H9 (cell line): ENCODE results near the gene DEUP1. TPM values are rescaled to one million over a fixed set of nuclear protein-coding genes. Genes with fewer than 3 reads are reported as not detected.
A peak's percentile ranks its signal among the peaks of the same experiment; 100 is the strongest.

ENCODE experiments used
- DNase-seq: peaks from one replicate; pipeline ENCODE4 v3.0.0-alpha.2; 2017
- H2AFZ ChIP-seq: one replicate; pipeline ENCODE4 v1.6.1; 2013; ENCODE audit warnings: mild to moderate bottlenecking, low read length, control low read depth, moderate library complexity
- H2AK5ac ChIP-seq: 2 replicates; pipeline ENCODE4 v1.6.1; 2013; ENCODE audit warnings: low read length, control low read depth, mixed read lengths; ENCODE audit not compliant: insufficient read length
- H2BK120ac ChIP-seq: one replicate; pipeline ENCODE4 v1.6.1; 2013; ENCODE audit warnings: low read depth, mild to moderate bottlenecking, low read length, control low read depth, inconsistent platforms; ENCODE audit not compliant: poor library complexity, severe bottlenecking
- H2BK12ac ChIP-seq: 2 replicates; pipeline ENCODE4 v1.6.1; 2013; ENCODE audit warnings: low read length, control low read depth, mixed read lengths, low read depth; ENCODE audit not compliant: insufficient read length
- H2BK15ac ChIP-seq: 2 replicates; pipeline ENCODE4 v1.6.1; 2013; ENCODE audit warnings: low read depth, low read length, control low read depth
- H2BK20ac ChIP-seq: one replicate; pipeline ENCODE4 v1.6.1; 2013; ENCODE audit warnings: low read depth, mild to moderate bottlenecking, low read length, control low read depth, inconsistent platforms; ENCODE audit not compliant: poor library complexity, severe bottlenecking
- H2BK5ac ChIP-seq: 2 replicates; pipeline ENCODE4 v1.6.1; 2013; ENCODE audit warnings: low read length, control low read depth, mixed read lengths; ENCODE audit not compliant: insufficient read length
- H3K14ac ChIP-seq: 2 replicates; pipeline ENCODE4 v1.6.1; 2013; ENCODE audit warnings: low read length, control low read depth; ENCODE audit not compliant: insufficient read depth
- H3K18ac ChIP-seq: 2 replicates; pipeline ENCODE4 v1.6.1; 2013; ENCODE audit warnings: low read depth, mild to moderate bottlenecking, mixed read lengths, low read length, control low read depth; ENCODE audit not compliant: insufficient read length
- H3K23ac ChIP-seq: 2 replicates; pipeline ENCODE4 v1.6.1; 2013; ENCODE audit warnings: low read length, control low read depth, mixed read lengths, low read depth; ENCODE audit not compliant: insufficient read length
- H3K23me2 ChIP-seq: 2 replicates; pipeline ENCODE4 v1.6.1; 2013; ENCODE audit warnings: low read depth, mild to moderate bottlenecking, mixed read lengths, low read length, control low read depth; ENCODE audit not compliant: insufficient read length, poor library complexity, severe bottlenecking
- H3K27ac ChIP-seq: 2 replicates; pipeline ENCODE4 v1.5.1; 2013; ENCODE audit warnings: low read length, control low read depth, mixed read lengths, low read depth; ENCODE audit not compliant: insufficient read length
- H3K27me3 ChIP-seq: 2 replicates; pipeline ENCODE4 v1.6.1; 2013; ENCODE audit warnings: low read length, control low read depth, inconsistent platforms; ENCODE audit not compliant: insufficient read depth
- H3K4ac ChIP-seq: 2 replicates; pipeline ENCODE4 v1.6.1; 2013; ENCODE audit warnings: low read depth, mild to moderate bottlenecking, control low read depth, inconsistent platforms, low read length, moderate library complexity
- H3K4me1 ChIP-seq: 2 replicates; pipeline ENCODE4 v1.6.1; 2013; ENCODE audit warnings: low read length, control low read depth, inconsistent platforms; ENCODE audit not compliant: insufficient read depth
- H3K4me2 ChIP-seq: 2 replicates; pipeline ENCODE4 v1.6.1; 2013; ENCODE audit warnings: low read length, control low read depth, mixed read lengths; ENCODE audit not compliant: insufficient read length, insufficient read depth
- H3K56ac ChIP-seq: 2 replicates; pipeline ENCODE4 v1.6.1; 2013; ENCODE audit warnings: low read depth, mild to moderate bottlenecking, mixed read lengths, low read length, control low read depth; ENCODE audit not compliant: insufficient read length
- H3K79me1 ChIP-seq: 2 replicates; pipeline ENCODE4 v1.6.1; 2013; ENCODE audit warnings: low read depth, mild to moderate bottlenecking, moderate library complexity, low read length, control low read depth, inconsistent platforms; ENCODE audit not compliant: insufficient read depth, poor library complexity, severe bottlenecking
- H3K79me2 ChIP-seq: 2 replicates; pipeline ENCODE4 v1.6.1; 2013; ENCODE audit warnings: low read length, control low read depth, inconsistent platforms; ENCODE audit not compliant: insufficient read depth
- H3K9ac ChIP-seq: 2 replicates; pipeline ENCODE4 v1.6.1; 2013; ENCODE audit warnings: low read length, control low read depth, mixed read lengths; ENCODE audit not compliant: insufficient read length; ENCODE audit errors: extremely low read depth
- H3K9me3 ChIP-seq: one replicate; pipeline ENCODE4 v1.6.1; 2013; ENCODE audit warnings: low read depth, low read length, inconsistent platforms; ENCODE audit not compliant: control insufficient read depth
- H3T11ph ChIP-seq: one replicate; pipeline ENCODE4 v1.6.1; 2013; ENCODE audit warnings: mild to moderate bottlenecking, low read length, control low read depth, inconsistent platforms
- H4K20me1 ChIP-seq: one replicate; pipeline ENCODE4 v1.6.1; 2013; ENCODE audit not compliant: control insufficient read depth, insufficient read length, insufficient read depth
- H4K5ac ChIP-seq: 2 replicates; pipeline ENCODE4 v1.6.1; 2013; ENCODE audit warnings: low read depth, mild to moderate bottlenecking, mixed read lengths, low read length, control low read depth; ENCODE audit not compliant: insufficient read length
- H4K8ac ChIP-seq: replicated peaks from 2 replicates; pipeline ENCODE4 v1.6.1; 2013; ENCODE audit warnings: low read length, control low read depth, mixed read lengths, low read depth; ENCODE audit not compliant: insufficient read length
- H4K91ac ChIP-seq: 2 replicates; pipeline ENCODE4 v1.6.1; 2013; ENCODE audit warnings: low read depth, mild to moderate bottlenecking, moderate library complexity, mixed read lengths, low read length, control low read depth; ENCODE audit not compliant: insufficient read length
- H3K27ac Mint-ChIP-seq, 3 experiments: 2 replicates in 2 of 3; 3 replicates in 1 of 3; pipeline ENCODE4 v1.8.0; 2020 to 2021; ENCODE audit warnings: mixed read lengths in 3 of 3, mild to moderate bottlenecking in 1 of 3, moderate library complexity in 1 of 3
- H3K27me3 Mint-ChIP-seq: 2 replicates; pipeline ENCODE4 v1.8.0; 2021; ENCODE audit warnings: low read depth, mild to moderate bottlenecking, moderate library complexity, mixed read lengths
- H3K36me3 Mint-ChIP-seq, 3 experiments: 2 replicates in 2 of 3; 3 replicates in 1 of 3; pipeline ENCODE4 v1.8.0; 2020 to 2021; ENCODE audit warnings: low read depth in 3 of 3, mixed read lengths in 3 of 3; ENCODE audit not compliant: insufficient read depth in 1 of 3
- H3K4me1 Mint-ChIP-seq, 2 experiments: 2 replicates each; pipeline ENCODE4 v1.8.0; 2020; ENCODE audit warnings: mixed read lengths in 2 of 2
- H3K4me3 Mint-ChIP-seq, 2 experiments: 2 replicates in 1 of 2; 3 replicates in 1 of 2; pipeline ENCODE4 v1.8.0; 2020 to 2021; ENCODE audit warnings: mild to moderate bottlenecking in 2 of 2, mixed read lengths in 2 of 2, moderate library complexity in 1 of 2
- H3K9me3 Mint-ChIP-seq, 2 experiments: 2 replicates in 1 of 2; 3 replicates in 1 of 2; pipeline ENCODE4 v1.8.0; 2020; ENCODE audit warnings: mild to moderate bottlenecking in 2 of 2, mixed read lengths in 2 of 2, moderate library complexity in 1 of 2
- WGBS: extraction: QIAGEN DNeasy Blood & Tissue Kit; methylation state at CpG from one replicate; pipeline ENCODE4 v1.1.7; 2013; ENCODE audit warnings: missing lambda C conversion rate, low lambda C conversion rate, mixed read lengths; ENCODE audit not compliant: insufficient read length; ENCODE audit errors: extremely low coverage; 5-methylcytosine and 5-hydroxymethylcytosine counted together
- total RNA-seq: library from RNA; stranded (reverse); gene quantifications from 2 replicates; pipeline ENCODE4 v1.2.1, GENCODE V29; 2021
- TF ChIP-seq, protein P1 (sequence below): fragments of 200-600 bp; sonication (generic); conservative IDR thresholded peaks from 3 replicates; pipeline ENCODE4 v1.8.0; 2021; ENCODE audit warnings: antibody characterized with exemption, mild to moderate bottlenecking

Gene DEUP1
- total RNA-seq, 1 experiment from 2014 or later, result 0.22 TPM

DNA sequence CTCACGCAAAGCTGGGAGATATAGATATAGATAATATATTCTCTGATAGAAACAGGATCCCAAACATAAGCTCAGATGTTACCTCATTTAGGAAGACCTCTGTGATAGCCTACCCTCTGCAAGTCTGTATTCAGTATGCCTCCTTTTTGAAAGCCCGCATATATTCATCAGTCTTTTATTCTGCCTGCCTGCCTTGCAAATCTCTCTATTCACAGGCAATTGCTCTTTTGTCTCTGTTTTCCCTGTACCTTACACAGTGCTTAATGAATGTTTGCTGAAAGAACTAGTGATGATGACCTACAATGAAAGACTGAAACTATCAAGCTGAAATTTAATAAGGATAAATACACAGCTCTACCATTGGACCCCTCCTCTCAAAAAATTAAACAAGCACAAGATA is 18.4 kb downstream of the DEUP1 start:
- no peak overlapping the region for H3K4ac ChIP-seq
- no peaks in the 10 kb centered on the region for H3K23me2 ChIP-seq
- no peak overlapping the region for H2BK5ac ChIP-seq
- H4K5ac ChIP-seq, result no peak overlapping the region
- peaks cover 14 to 36% (median 19%) of the 10 kb centered on the region in 3 experiments for H3K36me3 Mint-ChIP-seq
- H3K4me1 Mint-ChIP-seq, result peaks cover 22 to 30% of the 10 kb centered on the region in 2 experiments
- no peak overlapping the region for H2AFZ ChIP-seq
- peaks cover 4% of the 10 kb centered on the region; the same call in 1 of the 2 replicates for H3K4me1 ChIP-seq
- no peak overlapping the region for H3K56ac ChIP-seq
- H4K8ac ChIP-seq, result no peak overlapping the region
- no peaks in the 10 kb centered on the region for H3K9me3 ChIP-seq
- peak overlapping the region; percentile 51 for H3K4me2 ChIP-seq
- DNase-seq, result no peak
- no CpG with 5 or more reads among the region's 2 CpGs for WGBS
- H3K27me3 Mint-ChIP-seq, result no peaks in the 10 kb centered on the region; the same call in 1 of the 2 replicates
- peak overlapping the region in 2 of 3 experiments; percentile 31 to 81; a peak in 3 of 7 replicates for H3K27ac Mint-ChIP-seq
- no peak overlapping the region for H2BK120ac ChIP-seq
- no peak overlapping the region for H2BK12ac ChIP-seq
- no peak overlapping the region for H3T11ph ChIP-seq
- no peak overlapping the region for H2BK20ac ChIP-seq
- no peaks in the 10 kb centered on the region for H3K79me1 ChIP-seq
- no peaks in the 10 kb centered on the region for H3K79me2 ChIP-seq
- H3K9me3 Mint-ChIP-seq, result peaks cover 22 to 23% of the 10 kb centered on the region in 2 experiments
- no peak overlapping the region for H2AK5ac ChIP-seq
- no peaks in the 10 kb centered on the region for H4K20me1 ChIP-seq
- no peak overlapping the region for H3K23ac ChIP-seq
- TF ChIP-seq, protein P1, sequence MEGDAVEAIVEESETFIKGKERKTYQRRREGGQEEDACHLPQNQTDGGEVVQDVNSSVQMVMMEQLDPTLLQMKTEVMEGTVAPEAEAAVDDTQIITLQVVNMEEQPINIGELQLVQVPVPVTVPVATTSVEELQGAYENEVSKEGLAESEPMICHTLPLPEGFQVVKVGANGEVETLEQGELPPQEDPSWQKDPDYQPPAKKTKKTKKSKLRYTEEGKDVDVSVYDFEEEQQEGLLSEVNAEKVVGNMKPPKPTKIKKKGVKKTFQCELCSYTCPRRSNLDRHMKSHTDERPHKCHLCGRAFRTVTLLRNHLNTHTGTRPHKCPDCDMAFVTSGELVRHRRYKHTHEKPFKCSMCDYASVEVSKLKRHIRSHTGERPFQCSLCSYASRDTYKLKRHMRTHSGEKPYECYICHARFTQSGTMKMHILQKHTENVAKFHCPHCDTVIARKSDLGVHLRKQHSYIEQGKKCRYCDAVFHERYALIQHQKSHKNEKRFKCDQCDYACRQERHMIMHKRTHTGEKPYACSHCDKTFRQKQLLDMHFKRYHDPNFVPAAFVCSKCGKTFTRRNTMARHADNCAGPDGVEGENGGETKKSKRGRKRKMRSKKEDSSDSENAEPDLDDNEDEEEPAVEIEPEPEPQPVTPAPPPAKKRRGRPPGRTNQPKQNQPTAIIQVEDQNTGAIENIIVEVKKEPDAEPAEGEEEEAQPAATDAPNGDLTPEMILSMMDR, result no peak
- 0 out of 5 replicates have a peak overlapping the region, but pooled peaks of 1 of the 2 experiments have one; percentile 16 for H3K4me3 Mint-ChIP-seq
- no peak overlapping the region for H4K91ac ChIP-seq
- no peak overlapping the region for H3K9ac ChIP-seq
- H2BK15ac ChIP-seq, result no peak overlapping the region
- H3K27me3 ChIP-seq, result no peaks in the 10 kb centered on the region
- H3K14ac ChIP-seq, result no peak overlapping the region
- H3K27ac ChIP-seq, result no peak overlapping the region
- H3K18ac ChIP-seq, result no peak overlapping the region
